GM12864 (cell line): ENCODE data around the gene IFNA14.
A peak's percentile ranks its signal among the peaks of the same experiment; 100 is the strongest.
"Not testable (repeated sequence)": the region's sequence is repeated elsewhere in the genome, so short reads cannot be mapped to it uniquely, and the experiment has no call there.

Source experiments
- DNase-seq: peaks from one replicate; pipeline ENCODE4 v3.0.0-alpha.2; 2011; ENCODE audit warnings: low read depth
- H3K4me3 ChIP-seq: 2 replicates; pipeline ENCODE4 v1.5.1; 2011; ENCODE audit warnings: mild to moderate bottlenecking, low read depth, low read length, control low read depth
- TF ChIP-seq, protein P1 (sequence below): IDR thresholded peaks from 2 replicates; pipeline ENCODE4 v1.5.1; 2011; ENCODE audit warnings: low read depth, mild to moderate bottlenecking, moderate library complexity, low read length, control low read depth, inconsistent platforms; ENCODE audit errors: missing control alignments

Gene IFNA14

GRCh38 chr9:21213411-21214326 lies 26.1 kb downstream of the IFNA14 start:
- TF ChIP-seq, protein P1, sequence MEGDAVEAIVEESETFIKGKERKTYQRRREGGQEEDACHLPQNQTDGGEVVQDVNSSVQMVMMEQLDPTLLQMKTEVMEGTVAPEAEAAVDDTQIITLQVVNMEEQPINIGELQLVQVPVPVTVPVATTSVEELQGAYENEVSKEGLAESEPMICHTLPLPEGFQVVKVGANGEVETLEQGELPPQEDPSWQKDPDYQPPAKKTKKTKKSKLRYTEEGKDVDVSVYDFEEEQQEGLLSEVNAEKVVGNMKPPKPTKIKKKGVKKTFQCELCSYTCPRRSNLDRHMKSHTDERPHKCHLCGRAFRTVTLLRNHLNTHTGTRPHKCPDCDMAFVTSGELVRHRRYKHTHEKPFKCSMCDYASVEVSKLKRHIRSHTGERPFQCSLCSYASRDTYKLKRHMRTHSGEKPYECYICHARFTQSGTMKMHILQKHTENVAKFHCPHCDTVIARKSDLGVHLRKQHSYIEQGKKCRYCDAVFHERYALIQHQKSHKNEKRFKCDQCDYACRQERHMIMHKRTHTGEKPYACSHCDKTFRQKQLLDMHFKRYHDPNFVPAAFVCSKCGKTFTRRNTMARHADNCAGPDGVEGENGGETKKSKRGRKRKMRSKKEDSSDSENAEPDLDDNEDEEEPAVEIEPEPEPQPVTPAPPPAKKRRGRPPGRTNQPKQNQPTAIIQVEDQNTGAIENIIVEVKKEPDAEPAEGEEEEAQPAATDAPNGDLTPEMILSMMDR = peak; percentile 60
- H3K4me3 ChIP-seq, DNase-seq: not testable (repeated sequence)

GRCh38 chr9:21212160-21212559 lies 27.6 kb downstream of the IFNA14 start:
- H3K4me3 ChIP-seq, DNase-seq: not testable (repeated sequence)

DNA sequence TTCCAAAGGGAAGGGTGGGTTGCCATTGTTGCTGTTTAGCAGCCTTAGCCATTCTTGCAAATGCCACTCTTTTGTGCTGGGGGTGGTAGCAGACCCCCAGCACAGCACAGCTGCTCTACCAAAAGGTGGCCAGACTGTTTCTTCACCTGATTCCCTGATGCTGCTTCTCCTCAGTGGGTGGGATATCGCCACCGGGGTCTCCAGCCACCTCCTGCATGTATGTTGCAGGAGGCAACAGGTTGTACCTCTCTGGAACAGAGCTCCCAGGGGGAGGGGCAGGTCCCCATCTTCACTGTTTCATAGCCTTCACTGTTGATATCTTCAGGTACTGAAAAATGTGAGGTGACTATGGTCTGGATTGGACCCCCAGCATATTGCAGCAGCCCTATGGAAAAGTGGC lies 29.0 kb downstream of the IFNA14 start:
- not testable (repeated sequence) for DNase-seq

DNA sequence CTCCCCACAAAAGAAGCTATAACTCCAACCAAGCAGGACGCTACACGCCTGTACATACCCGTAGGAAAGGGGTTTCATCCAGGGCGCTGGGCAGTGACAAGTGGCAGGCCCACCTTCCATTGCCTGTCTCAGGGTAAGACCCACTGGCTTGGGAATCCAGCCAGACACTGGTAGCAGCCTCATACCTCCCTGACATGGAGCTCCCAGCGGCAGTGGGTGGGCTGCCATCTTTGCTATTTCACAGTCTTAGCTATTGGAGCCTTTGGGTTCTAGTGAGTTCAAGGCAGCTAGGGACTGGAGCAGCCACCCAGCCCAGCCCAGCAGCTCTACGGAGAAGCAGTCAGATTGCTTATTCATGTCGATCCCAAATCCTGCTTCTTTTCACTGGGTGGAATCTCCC lies 29.5 kb downstream of the IFNA14 start:
- TF ChIP-seq, protein P1 = no peak
- no peak overlapping the region for H3K4me3 ChIP-seq
- DNase-seq = no peak

More for the DNA sequence above, 29.0 kb downstream of the IFNA14 start:
- not testable (repeated sequence) for H3K4me3 ChIP-seq

- H3K4me3 ChIP-seq = not testable (repeated sequence)
These were observed 32.8 kb downstream of the IFNA14 start, which contains the start of gene IFNA10 for GRCh38 chr9:21207043-21207442. Gene IFNA10 (minus strand): TSS chr9:21207143. CDS start chr9:21207097, 46 bp downstream.

GRCh38 chr9:21205204-21205603 lies 34.6 kb downstream of the IFNA14 start:
- TF ChIP-seq, protein P1 = no peak
- DNase-seq = no peak
- H3K4me3 ChIP-seq = no peak overlapping the region

More at GRCh38 chr9:21207043-21207442, 32.8 kb downstream of the IFNA14 start, which contains the start of gene IFNA10:
- not testable (repeated sequence) for DNase-seq

DNA sequence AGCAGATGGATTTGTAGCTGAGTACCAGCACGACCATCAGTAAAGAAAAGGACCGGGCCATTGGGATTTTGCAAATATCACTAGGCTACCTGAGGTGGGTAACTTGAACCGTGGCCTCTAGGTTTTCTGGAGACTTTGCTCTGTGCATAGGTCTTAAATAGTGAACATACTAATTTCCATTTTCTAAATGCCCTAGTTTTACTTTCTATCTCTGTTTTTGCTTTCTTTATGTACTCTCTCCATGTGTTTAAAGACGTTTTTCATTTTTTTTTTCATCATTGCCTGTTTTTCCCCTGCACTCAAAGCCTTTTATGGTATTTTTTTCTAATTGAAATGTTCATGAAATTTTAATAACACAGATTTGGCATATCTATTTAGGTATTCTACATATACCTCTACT lies 37.7 kb downstream of the IFNA14 start, which contains the start of gene IFNA7:
Gene IFNA7, minus strand, starts transcription at position 101 of the 400 bp plus-strand sequence. Its CDS starts 40 bp downstream, at position 61.
- not testable (repeated sequence) for H3K4me3 ChIP-seq, DNase-seq

- TF ChIP-seq, protein P1 = peak; percentile 55
- not testable (repeated sequence) for DNase-seq, H3K4me3 ChIP-seq
These were observed 44.7 kb downstream of the IFNA14 start for GRCh38 chr9:21194867-21195776.
